GM12891 (cell line): ENCODE results near the gene VPS52.
"Not testable (repeated sequence)": the region's sequence is repeated elsewhere in the genome, so short reads cannot be mapped to it uniquely, and the experiment has no call there.

Experiments
- POLR2A ChIP-seq: IDR thresholded peaks from 2 replicates; pipeline ENCODE4 v1.6.1; 2011; ENCODE audit warnings: low read depth, low read length, control low read depth
- POLR2AphosphoS5 ChIP-seq: IDR thresholded peaks from 2 replicates; pipeline ENCODE4 v1.6.1; 2011; ENCODE audit warnings: low read depth, low read length, control low read depth

- not testable (repeated sequence) for TF ChIP-seq POLR2A, POLR2AphosphoS5
Observed at GRCh38 chr6:33275795-33276580, 4.3 kb upstream of the VPS52 start.
